Measurements from ENCODE around the gene GLB1L3. TPM values are rescaled to one million over a fixed set of nuclear protein-coding genes. Genes with fewer than 3 reads are reported as not detected.
"Not testable (repeated sequence)": the region's sequence is repeated elsewhere in the genome, so short reads cannot be mapped to it uniquely, and the experiment has no call there.

Gene GLB1L3
- total RNA-seq, 1 experiment from 2014 or later: not detected

DNA sequence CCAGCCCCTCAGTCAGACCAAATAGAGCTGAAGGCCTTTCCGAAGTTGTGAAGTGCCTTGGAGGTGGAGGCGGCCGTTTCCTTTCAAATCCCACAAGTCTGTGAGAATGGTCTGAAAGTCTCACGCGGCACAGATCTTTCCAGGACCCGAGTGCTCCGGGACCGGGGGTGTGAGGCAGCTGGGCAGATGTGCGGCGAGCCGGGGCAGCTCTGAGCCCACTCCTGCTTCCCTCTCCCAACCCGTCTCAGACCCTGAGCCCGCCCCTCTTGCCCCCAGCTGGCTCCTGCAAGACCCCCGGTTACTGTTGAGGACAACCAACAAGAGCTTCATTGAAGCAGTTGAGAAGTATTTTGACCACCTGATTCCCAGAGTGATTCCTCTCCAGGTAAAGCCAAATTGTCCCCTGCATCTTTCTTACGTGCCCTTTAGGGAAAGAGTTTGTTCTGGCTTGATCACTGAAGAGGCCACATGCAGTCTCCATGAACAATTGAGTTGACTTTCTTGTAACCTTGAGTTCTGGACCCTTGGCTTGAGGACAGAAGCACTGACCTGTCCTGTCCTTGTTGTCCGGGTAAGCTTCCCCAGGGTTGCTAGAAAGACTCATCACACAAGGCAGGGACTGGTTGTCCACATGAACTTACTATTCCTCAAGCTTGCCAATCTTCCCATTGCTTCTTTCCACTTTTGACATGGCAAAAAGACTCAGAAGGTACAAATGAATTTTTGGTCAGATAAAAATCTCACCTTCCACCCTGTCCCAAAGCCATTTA, 7.5 kb downstream of the GLB1L3 start:
- no TSS peak for BruUV-seq (replicated peaks)
- CTCF ChIA-PET: no interaction called here
- DNase-seq: no peak
- TF ChIP-seq, protein P1, sequence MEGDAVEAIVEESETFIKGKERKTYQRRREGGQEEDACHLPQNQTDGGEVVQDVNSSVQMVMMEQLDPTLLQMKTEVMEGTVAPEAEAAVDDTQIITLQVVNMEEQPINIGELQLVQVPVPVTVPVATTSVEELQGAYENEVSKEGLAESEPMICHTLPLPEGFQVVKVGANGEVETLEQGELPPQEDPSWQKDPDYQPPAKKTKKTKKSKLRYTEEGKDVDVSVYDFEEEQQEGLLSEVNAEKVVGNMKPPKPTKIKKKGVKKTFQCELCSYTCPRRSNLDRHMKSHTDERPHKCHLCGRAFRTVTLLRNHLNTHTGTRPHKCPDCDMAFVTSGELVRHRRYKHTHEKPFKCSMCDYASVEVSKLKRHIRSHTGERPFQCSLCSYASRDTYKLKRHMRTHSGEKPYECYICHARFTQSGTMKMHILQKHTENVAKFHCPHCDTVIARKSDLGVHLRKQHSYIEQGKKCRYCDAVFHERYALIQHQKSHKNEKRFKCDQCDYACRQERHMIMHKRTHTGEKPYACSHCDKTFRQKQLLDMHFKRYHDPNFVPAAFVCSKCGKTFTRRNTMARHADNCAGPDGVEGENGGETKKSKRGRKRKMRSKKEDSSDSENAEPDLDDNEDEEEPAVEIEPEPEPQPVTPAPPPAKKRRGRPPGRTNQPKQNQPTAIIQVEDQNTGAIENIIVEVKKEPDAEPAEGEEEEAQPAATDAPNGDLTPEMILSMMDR (IDR thresholded peaks at IDR 0.05; ENCODE audit: unreplicated experiment): no peak
- no peak overlapping the region for H3K27ac Mint-ChIP-seq (ENCODE audit: unreplicated experiment)
- intact Hi-C loops (cut with micrococcal nuclease; ENCODE audit: unreplicated experiment): no loop called here
- no peaks in the 10 kb centered on the region for H3K9me3 Mint-ChIP-seq (ENCODE audit: low read depth, unreplicated experiment)
- no peaks in the 10 kb centered on the region for H3K36me3 Mint-ChIP-seq (ENCODE audit: insufficient read depth, unreplicated experiment)
- peaks cover 28% of the 10 kb centered on the region for H3K27me3 Mint-ChIP-seq (ENCODE audit: unreplicated experiment)
- H3K4me3 Mint-ChIP-seq (ENCODE audit: low read depth, unreplicated experiment): no peak overlapping the region
- no peaks in the 10 kb centered on the region for H3K4me1 Mint-ChIP-seq (ENCODE audit: low read depth, unreplicated experiment)

DNA sequence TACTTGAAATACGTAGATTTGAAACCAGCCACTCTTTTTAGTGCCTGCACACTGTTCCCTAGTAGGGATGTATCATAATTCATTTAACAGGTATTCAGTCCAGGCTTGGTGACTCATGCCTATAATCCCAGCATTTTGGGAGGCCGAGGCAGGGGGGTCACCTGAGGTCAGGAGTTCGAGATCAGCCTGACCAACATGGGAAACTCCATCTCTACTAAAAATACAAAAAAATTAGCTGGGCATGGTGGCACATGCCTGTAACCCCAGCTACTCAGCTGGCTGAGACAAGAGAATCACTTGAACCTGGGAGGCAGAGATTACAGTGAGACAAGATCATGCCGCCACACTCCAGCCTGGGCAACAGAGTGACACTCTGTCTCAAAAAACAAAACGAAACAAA, 8.2 kb downstream of the GLB1L3 start:
- H3K4me3 Mint-ChIP-seq (ENCODE audit: low read depth, unreplicated experiment); H3K36me3 Mint-ChIP-seq (ENCODE audit: insufficient read depth, unreplicated experiment); BruUV-seq (replicated peaks); DNase-seq; H3K9me3 Mint-ChIP-seq (ENCODE audit: low read depth, unreplicated experiment); H3K27ac Mint-ChIP-seq (ENCODE audit: unreplicated experiment); CTCF ChIA-PET; intact Hi-C loops (cut with micrococcal nuclease; ENCODE audit: unreplicated experiment); H3K4me1 Mint-ChIP-seq (ENCODE audit: low read depth, unreplicated experiment): not testable (repeated sequence)
- peaks cover 21% of the 10 kb centered on the region for H3K27me3 Mint-ChIP-seq (ENCODE audit: unreplicated experiment)

DNA sequence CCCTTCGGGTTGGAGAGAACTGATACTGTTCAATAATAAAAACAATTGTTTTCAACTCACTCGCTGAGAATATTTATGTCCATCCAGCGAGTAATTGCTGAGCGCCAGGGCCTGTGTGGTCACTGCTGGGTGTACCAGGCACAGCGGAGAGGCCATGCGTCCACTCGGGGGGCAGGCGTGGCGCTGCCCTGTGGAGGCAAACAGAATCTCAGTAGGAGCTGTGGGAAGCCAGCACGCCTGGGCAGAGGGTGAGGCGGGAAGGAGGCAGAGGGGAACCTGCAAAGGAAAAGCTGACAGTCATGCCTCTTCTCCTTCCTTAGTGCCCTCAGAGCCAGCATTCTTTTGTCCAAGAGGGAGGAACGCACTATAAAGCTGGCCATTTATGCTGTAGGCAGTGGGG, 11.4 kb downstream of the GLB1L3 start:
- no peak for DNase-seq
- Mint-ChIP-seq H3K27ac (ENCODE audit: unreplicated experiment) (no peak overlapping the region), H3K9me3 (ENCODE audit: low read depth, unreplicated experiment) (peaks cover 7% of the 10 kb centered on the region), H3K27me3 (ENCODE audit: unreplicated experiment) (peaks cover 13% of the 10 kb centered on the region), H3K4me1 (ENCODE audit: low read depth, unreplicated experiment) (no peaks in the 10 kb centered on the region), H3K4me3 (ENCODE audit: low read depth, unreplicated experiment) (no peak overlapping the region), H3K36me3 (ENCODE audit: insufficient read depth, unreplicated experiment) (no peaks in the 10 kb centered on the region)
- TF ChIP-seq, protein P1 (IDR thresholded peaks at IDR 0.05; ENCODE audit: unreplicated experiment): no peak
- intact Hi-C loops (cut with micrococcal nuclease; ENCODE audit: unreplicated experiment): no loop called here
- CTCF ChIA-PET: interaction anchor here (1.4 kb wide), 1 partner anchor 10 kb away, joined by 3 read pairs; no protein-coding TSS in a partner anchor
- BruUV-seq (replicated peaks): no TSS peak

DNA sequence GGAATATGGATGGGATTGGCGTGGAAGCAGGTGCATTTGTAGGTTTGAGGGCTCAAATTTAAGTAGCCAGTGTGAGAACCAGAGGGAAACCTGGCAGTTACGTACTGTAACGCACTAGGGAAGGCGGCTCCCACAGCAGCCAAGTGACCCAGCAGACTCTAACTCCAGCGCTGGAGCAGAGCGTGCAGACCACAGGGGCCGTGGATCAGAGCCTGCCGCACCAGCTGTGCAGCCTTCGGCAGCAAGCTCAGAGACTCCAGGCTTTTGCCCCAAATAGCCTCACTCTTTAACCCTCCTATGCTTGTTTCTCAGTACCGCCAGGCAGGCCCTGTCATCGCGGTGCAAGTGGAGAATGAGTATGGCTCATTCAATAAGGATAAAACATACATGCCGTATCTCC, 12.3 kb downstream of the GLB1L3 start:
- Mint-ChIP-seq H3K4me1 (ENCODE audit: low read depth, unreplicated experiment) (no peaks in the 10 kb centered on the region), H3K36me3 (ENCODE audit: insufficient read depth, unreplicated experiment) (no peaks in the 10 kb centered on the region), H3K27me3 (ENCODE audit: unreplicated experiment) (peaks cover 13% of the 10 kb centered on the region), H3K4me3 (ENCODE audit: low read depth, unreplicated experiment) (no peak overlapping the region), H3K9me3 (ENCODE audit: low read depth, unreplicated experiment) (peaks cover 7% of the 10 kb centered on the region), H3K27ac (ENCODE audit: unreplicated experiment) (no peak overlapping the region)
- no TSS peak for BruUV-seq (replicated peaks)
- CTCF ChIA-PET: interaction anchor here (1.4 kb wide), 1 partner anchor 9 kb away, joined by 3 read pairs; no protein-coding TSS in a partner anchor
- intact Hi-C loops (cut with micrococcal nuclease; ENCODE audit: unreplicated experiment): no loop called here
- TF ChIP-seq, protein P1 (IDR thresholded peaks at IDR 0.05; ENCODE audit: unreplicated experiment): no peak
- DNase-seq: no peak

DNA sequence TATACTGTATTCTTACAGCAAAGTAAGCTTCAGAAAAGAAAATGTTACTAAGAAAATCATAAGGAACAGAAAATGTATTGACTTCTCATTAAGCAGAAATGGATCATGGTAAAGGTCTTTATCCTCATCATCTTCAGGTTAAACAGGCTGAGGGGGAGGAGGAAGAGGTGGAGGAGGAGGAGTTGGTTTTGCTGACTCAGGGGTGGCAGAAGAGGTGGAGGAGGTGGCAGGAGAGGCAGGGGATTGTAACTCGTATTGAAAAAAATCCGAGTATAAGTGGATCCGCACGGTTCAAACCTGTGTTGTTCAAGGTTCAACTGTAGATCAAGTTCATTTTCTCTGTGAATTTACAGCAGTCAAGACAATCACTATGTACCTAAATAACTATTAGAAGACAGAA, 13.0 kb downstream of the GLB1L3 start:
- Mint-ChIP-seq H3K4me3 (ENCODE audit: low read depth, unreplicated experiment) (no peak overlapping the region), H3K9me3 (ENCODE audit: low read depth, unreplicated experiment) (peaks cover 7% of the 10 kb centered on the region), H3K4me1 (ENCODE audit: low read depth, unreplicated experiment) (no peaks in the 10 kb centered on the region), H3K27me3 (ENCODE audit: unreplicated experiment) (peaks cover 18% of the 10 kb centered on the region), H3K27ac (ENCODE audit: unreplicated experiment) (no peak overlapping the region), H3K36me3 (ENCODE audit: insufficient read depth, unreplicated experiment) (no peaks in the 10 kb centered on the region)
- CTCF ChIA-PET: interaction anchor here (1.4 kb wide), 1 partner anchor 8 kb away, joined by 3 read pairs; no protein-coding TSS in a partner anchor
- BruUV-seq (replicated peaks): no TSS peak
- intact Hi-C loops (cut with micrococcal nuclease; ENCODE audit: unreplicated experiment): no loop called here
- DNase-seq: no peak
- TF ChIP-seq, protein P1 (IDR thresholded peaks at IDR 0.05; ENCODE audit: unreplicated experiment): no peak

Data from Calu3 (cell line).